Lower leg skin (tissue), 3 donors: ENCODE results near the gene SH2B3.

Experiments
- POLR2A ChIP-seq, 2 donors: fragments of 450-650 bp; IDR thresholded peaks; one replicate each; pipeline ENCODE4 v1.6.1; 2016 to 2017; ENCODE audit warnings: antibody characterized with exemption in 2 of 2, mild to moderate bottlenecking in 1 of 2, moderate library complexity in 1 of 2
- TF ChIP-seq, protein P1 (sequence below), 3 donors: fragments of 450-650 bp; IDR thresholded peaks; one replicate each; pipeline ENCODE4 v1.5.1; 2016; ENCODE audit warnings: antibody characterized with exemption in 3 of 3, mild to moderate bottlenecking in 3 of 3, moderate library complexity in 2 of 3

DNA sequence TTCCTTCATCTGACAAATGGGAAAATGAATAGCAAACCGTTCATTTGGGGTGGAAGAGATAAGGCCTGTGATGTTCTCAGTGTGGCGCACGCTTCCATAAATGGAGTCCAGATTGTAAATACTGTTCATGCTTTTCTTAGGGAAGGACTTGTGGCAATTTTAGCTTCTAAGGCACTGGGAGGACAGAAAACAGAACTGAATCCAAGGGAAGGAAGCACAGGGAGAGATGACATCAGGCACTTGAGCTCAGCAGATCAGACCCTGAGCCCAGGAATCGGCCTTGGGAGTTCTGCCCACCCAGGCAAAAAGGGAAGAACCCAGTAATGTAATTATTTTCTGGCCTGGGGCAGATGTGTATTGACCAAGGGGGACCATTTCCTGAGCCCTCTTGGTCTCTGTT lies 7.2 kb upstream of the SH2B3 start:
- TF ChIP-seq, protein P1, sequence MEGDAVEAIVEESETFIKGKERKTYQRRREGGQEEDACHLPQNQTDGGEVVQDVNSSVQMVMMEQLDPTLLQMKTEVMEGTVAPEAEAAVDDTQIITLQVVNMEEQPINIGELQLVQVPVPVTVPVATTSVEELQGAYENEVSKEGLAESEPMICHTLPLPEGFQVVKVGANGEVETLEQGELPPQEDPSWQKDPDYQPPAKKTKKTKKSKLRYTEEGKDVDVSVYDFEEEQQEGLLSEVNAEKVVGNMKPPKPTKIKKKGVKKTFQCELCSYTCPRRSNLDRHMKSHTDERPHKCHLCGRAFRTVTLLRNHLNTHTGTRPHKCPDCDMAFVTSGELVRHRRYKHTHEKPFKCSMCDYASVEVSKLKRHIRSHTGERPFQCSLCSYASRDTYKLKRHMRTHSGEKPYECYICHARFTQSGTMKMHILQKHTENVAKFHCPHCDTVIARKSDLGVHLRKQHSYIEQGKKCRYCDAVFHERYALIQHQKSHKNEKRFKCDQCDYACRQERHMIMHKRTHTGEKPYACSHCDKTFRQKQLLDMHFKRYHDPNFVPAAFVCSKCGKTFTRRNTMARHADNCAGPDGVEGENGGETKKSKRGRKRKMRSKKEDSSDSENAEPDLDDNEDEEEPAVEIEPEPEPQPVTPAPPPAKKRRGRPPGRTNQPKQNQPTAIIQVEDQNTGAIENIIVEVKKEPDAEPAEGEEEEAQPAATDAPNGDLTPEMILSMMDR (IDR thresholded peaks at IDR 0.05): no peak
- TF ChIP-seq POLR2A (IDR thresholded peaks at IDR 0.05): no peak
